Vagina (tissue), 2 donors: ENCODE data around the gene KDM4B. TPM values are rescaled to one million over a fixed set of nuclear protein-coding genes. Genes with fewer than 3 reads are reported as not detected.
A peak's percentile ranks its signal among the peaks of the same experiment; 100 is the strongest.
"Not testable (repeated sequence)": the region's sequence is repeated elsewhere in the genome, so short reads cannot be mapped to it uniquely, and the experiment has no call there.

ENCODE experiments used
- DNase-seq, 2 donors: peaks; one replicate each; pipeline ENCODE4 v3.0.0-alpha.2; 2017; ENCODE audit errors: extremely low spot score in 2 of 2
- H3K27ac ChIP-seq: fragments of 200-600 bp; sonication (generic); one replicate; pipeline ENCODE4 v1.5.1; 2019
- H3K27me3 ChIP-seq: fragments of 200-600 bp; sonication (generic); one replicate; pipeline ENCODE4 v1.5.1; 2019
- H3K36me3 ChIP-seq, 2 donors: fragments of 200-600 bp; sonication (generic); one replicate each; pipeline ENCODE4 v1.5.1; 2017 to 2019
- H3K4me1 ChIP-seq: fragments of 200-600 bp; sonication (generic); one replicate; pipeline ENCODE4 v1.5.1; 2019
- H3K4me3 ChIP-seq, 2 donors: fragments of 200-600 bp; sonication (generic); 1 replicate in 1 of 2; 2 replicates in 1 of 2; pipeline ENCODE4 v1.5.1; 2016 to 2019
- H3K9me3 ChIP-seq: fragments of 200-600 bp; sonication (generic); one replicate; pipeline ENCODE4 v1.5.1; 2019
- POLR2A ChIP-seq, 2 donors: fragments of 450-650 bp; IDR thresholded peaks; one replicate each; pipeline ENCODE4 v1.6.1; 2017; ENCODE audit warnings: antibody characterized with exemption in 2 of 2, mild to moderate bottlenecking in 2 of 2, moderate library complexity in 2 of 2
- POLR2AphosphoS5 ChIP-seq, 2 donors: sonication (generic); formaldehyde crosslinking; IDR thresholded peaks; one replicate each; pipeline ENCODE4 v1.9.0; 2017; ENCODE audit warnings: antibody characterized with exemption in 2 of 2, mild to moderate bottlenecking in 2 of 2, low read depth in 1 of 2; ENCODE audit not compliant: insufficient read depth in 1 of 2
- intact Hi-C: fragments of 100-400 bp; cut with DNase I; formaldehyde crosslinking; loops from one replicate; pipeline ENCODE4 v1.15.1; 2023
- total RNA-seq: library from RNA; depleted of rRNA; stranded (reverse); fragments of >200 nt; gene quantifications from one replicate; pipeline ENCODE4 v1.2.3, GENCODE V29; 2016
- TF ChIP-seq, protein P1 (sequence below), 3 experiments: fragments of 450-650 bp in 2 of 3; fragments of 200-600 bp in 1 of 3; sonication (generic) in 1 of 3; IDR thresholded peaks; one replicate each; pipeline ENCODE4 v1.5.1; 2017 to 2019; ENCODE audit warnings: antibody characterized with exemption in 3 of 3, mild to moderate bottlenecking in 2 of 3, moderate library complexity in 2 of 3

The KDM4B gene
- total RNA-seq, 1 donor from 2014 or later, result 59.7 TPM

GRCh38 chr19:4930664-4931063, 38.2 kb upstream of the KDM4B start:
- no peak overlapping the region for H3K27ac ChIP-seq
- H3K36me3 ChIP-seq, result no peaks in the 10 kb centered on the region
- no peak overlapping the region for H3K4me3 ChIP-seq
- DNase-seq, result no peak
- intact Hi-C loops, result no loop called here
- H3K27me3 ChIP-seq, result no peaks in the 10 kb centered on the region
- TF ChIP-seq, protein P1, sequence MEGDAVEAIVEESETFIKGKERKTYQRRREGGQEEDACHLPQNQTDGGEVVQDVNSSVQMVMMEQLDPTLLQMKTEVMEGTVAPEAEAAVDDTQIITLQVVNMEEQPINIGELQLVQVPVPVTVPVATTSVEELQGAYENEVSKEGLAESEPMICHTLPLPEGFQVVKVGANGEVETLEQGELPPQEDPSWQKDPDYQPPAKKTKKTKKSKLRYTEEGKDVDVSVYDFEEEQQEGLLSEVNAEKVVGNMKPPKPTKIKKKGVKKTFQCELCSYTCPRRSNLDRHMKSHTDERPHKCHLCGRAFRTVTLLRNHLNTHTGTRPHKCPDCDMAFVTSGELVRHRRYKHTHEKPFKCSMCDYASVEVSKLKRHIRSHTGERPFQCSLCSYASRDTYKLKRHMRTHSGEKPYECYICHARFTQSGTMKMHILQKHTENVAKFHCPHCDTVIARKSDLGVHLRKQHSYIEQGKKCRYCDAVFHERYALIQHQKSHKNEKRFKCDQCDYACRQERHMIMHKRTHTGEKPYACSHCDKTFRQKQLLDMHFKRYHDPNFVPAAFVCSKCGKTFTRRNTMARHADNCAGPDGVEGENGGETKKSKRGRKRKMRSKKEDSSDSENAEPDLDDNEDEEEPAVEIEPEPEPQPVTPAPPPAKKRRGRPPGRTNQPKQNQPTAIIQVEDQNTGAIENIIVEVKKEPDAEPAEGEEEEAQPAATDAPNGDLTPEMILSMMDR (IDR thresholded peaks at IDR 0.05), result no peak
- TF ChIP-seq POLR2AphosphoS5 (IDR thresholded peaks at IDR 0.05; ENCODE audit: insufficient read depth in 1 of 2, low read depth in 1 of 2), result no peak
- TF ChIP-seq POLR2A (IDR thresholded peaks at IDR 0.05), result no peak
- no peaks in the 10 kb centered on the region for H3K4me1 ChIP-seq
- H3K9me3 ChIP-seq, result no peaks in the 10 kb centered on the region

GRCh38 chr19:4932711-4933110, 36.2 kb upstream of the KDM4B start:
- Histone ChIP-seq H3K4me1 (no peaks in the 10 kb centered on the region), H3K36me3 (no peaks in the 10 kb centered on the region), H3K4me3 (no peak overlapping the region), H3K27me3 (no peaks in the 10 kb centered on the region), H3K27ac (no peak overlapping the region), H3K9me3 (no peaks in the 10 kb centered on the region)
- no peak for DNase-seq
- intact Hi-C loops, result no loop called here
- TF ChIP-seq, protein P1 (IDR thresholded peaks at IDR 0.05), result no peak
- no peak for TF ChIP-seq POLR2A (IDR thresholded peaks at IDR 0.05)
- no peak for TF ChIP-seq POLR2AphosphoS5 (IDR thresholded peaks at IDR 0.05; ENCODE audit: insufficient read depth in 1 of 2, low read depth in 1 of 2)

DNA sequence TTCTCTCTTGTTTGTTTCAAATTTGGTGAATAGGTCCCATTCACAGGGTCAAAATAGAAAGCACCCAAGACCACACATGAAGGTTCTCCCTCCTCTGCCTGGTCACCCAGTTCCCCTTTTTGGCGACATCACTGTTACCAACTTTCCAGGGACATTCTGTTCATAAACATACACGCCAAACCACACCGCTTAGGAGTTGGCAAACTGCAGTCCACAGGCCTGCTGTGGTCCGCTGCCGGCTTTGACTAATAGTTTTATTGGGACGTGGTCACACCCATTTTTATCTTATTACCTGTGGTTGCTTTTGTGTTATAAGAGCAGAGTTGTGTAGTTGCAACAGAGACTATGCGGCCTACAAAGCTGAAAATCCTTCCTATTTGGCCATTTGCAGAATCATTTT, 35.4 kb upstream of the KDM4B start:
- no peak for DNase-seq
- no peaks in the 10 kb centered on the region for H3K9me3 ChIP-seq
- H3K4me3 ChIP-seq, result no peak overlapping the region
- no peaks in the 10 kb centered on the region for H3K27me3 ChIP-seq
- no peaks in the 10 kb centered on the region for H3K4me1 ChIP-seq
- no peaks in the 10 kb centered on the region for H3K36me3 ChIP-seq
- TF ChIP-seq POLR2A (IDR thresholded peaks at IDR 0.05), result no peak
- peak in 1 of 2 donors; percentile 69 for TF ChIP-seq POLR2AphosphoS5 (IDR thresholded peaks at IDR 0.05; ENCODE audit: insufficient read depth in 1 of 2, low read depth in 1 of 2)
- intact Hi-C loops, result no loop called here
- H3K27ac ChIP-seq, result no peak overlapping the region

DNA sequence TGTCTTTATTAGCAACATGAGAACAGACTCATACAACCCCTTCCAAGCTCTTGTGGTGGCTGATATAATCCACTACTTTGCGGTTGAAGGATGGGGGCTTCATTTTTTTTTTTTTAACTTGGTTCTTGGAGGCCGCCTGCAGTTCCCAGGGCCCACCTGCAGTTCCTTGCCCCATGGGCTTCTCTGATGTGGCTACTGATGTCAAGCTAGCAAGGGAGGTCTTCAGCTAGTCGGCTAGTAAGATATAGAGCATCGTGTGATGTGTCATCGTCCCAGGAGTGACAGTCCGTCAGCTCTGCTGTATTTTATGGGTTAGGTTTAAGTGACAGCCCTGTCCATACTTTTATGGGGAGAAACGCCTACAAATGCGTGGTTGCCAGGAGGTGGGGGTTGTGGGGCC, 33.5 kb upstream of the KDM4B start:
- intact Hi-C loops, result no loop called here
- DNase-seq, result no peak
- Histone ChIP-seq H3K4me1 (no peaks in the 10 kb centered on the region), H3K9me3 (no peaks in the 10 kb centered on the region), H3K36me3 (no peaks in the 10 kb centered on the region), H3K27me3 (no peaks in the 10 kb centered on the region), H3K4me3 (no peak overlapping the region), H3K27ac (no peak overlapping the region)
- no peak for TF ChIP-seq POLR2AphosphoS5 (IDR thresholded peaks at IDR 0.05; ENCODE audit: insufficient read depth in 1 of 2, low read depth in 1 of 2)
- TF ChIP-seq, protein P1 (IDR thresholded peaks at IDR 0.05), result no peak
- TF ChIP-seq POLR2A (IDR thresholded peaks at IDR 0.05), result no peak

DNA sequence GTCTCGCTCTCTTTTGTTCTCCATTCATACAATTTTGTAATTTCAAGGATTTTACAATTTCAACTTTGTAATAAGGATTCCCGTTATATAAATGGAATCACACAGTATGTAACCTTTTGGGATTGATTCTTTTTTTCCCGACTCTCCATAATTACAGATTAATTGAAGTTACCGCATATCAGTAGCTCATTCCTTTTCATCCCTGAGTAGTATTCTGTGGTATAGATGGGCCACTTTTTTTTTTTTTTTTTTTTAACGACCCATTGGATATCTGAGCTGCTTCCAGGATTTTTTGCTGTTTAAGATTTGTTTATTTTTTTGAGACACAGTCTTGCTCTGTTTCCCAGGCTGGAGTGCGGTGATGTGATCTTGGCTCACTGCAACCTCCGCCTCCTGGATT, 31.9 kb upstream of the KDM4B start:
- Histone ChIP-seq H3K4me1 (no peaks in the 10 kb centered on the region), H3K27ac (no peak overlapping the region), H3K36me3 (no peaks in the 10 kb centered on the region), H3K27me3 (no peaks in the 10 kb centered on the region), H3K4me3 (no peak overlapping the region), H3K9me3 (no peaks in the 10 kb centered on the region)
- TF ChIP-seq POLR2A (IDR thresholded peaks at IDR 0.05) (no peak), POLR2AphosphoS5 (IDR thresholded peaks at IDR 0.05; ENCODE audit: insufficient read depth in 1 of 2, low read depth in 1 of 2) (no peak)
- TF ChIP-seq, protein P1 (IDR thresholded peaks at IDR 0.05), result no peak
- no peak for DNase-seq
- intact Hi-C loops, result no loop called here

DNA sequence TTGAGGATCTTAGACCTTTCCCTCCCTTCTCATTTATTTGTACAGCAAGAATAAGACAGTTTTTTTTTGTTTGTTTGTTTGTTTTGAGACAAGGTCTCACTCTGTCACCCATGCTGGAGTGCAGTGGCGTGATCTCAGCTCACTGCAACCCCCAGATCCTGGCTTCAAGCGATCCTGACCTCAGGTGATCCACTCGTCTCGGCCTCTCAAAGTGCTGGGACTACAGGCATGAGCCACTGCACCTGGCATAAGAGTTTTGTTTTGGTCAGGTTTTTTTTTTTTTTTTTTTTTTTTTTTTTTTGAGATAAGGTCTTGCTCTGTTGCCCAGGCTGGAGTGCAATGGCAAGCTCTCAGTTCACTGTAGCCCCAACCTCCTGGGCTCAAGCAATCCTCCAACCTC, 30.5 kb upstream of the KDM4B start:
- H3K9me3 ChIP-seq, intact Hi-C loops, H3K36me3 ChIP-seq, H3K4me1 ChIP-seq, H3K4me3 ChIP-seq, H3K27ac ChIP-seq, H3K27me3 ChIP-seq, DNase-seq: not testable (repeated sequence)
